ENCODE measurements around the gene DECR2. TPM values are rescaled to one million over a fixed set of nuclear protein-coding genes. Genes with fewer than 3 reads are reported as not detected.
"Not testable (repeated sequence)": the region's sequence is repeated elsewhere in the genome, so short reads cannot be mapped to it uniquely, and the experiment has no call there.

The DECR2 gene
- total RNA-seq, 1 experiment from 2014 or later, result 5.9 TPM

GRCh38 chr16:366476-366875, 35.2 kb upstream of the DECR2 start:
- no peak for DNase-seq (ENCODE audit: low spot score)

GRCh38 chr16:367333-367903, 34.3 kb upstream of the DECR2 start:
- DNase-seq (ENCODE audit: low spot score), result no peak

GRCh38 chr16:368388-369158, 33.1 kb upstream of the DECR2 start:
- DNase-seq (ENCODE audit: low spot score), result no peak

- no peak for DNase-seq (ENCODE audit: low spot score)
Measured at GRCh38 chr16:369275-369865, 32.3 kb upstream of the DECR2 start.

GRCh38 chr16:369866-370436, 31.7 kb upstream of the DECR2 start:
- DNase-seq (ENCODE audit: low spot score), result no peak

- DNase-seq (ENCODE audit: low spot score), result peak; percentile 87
Measured at GRCh38 chr16:370443-370842, 31.2 kb upstream of the DECR2 start, which contains the start of gene MRPL28. Gene MRPL28, minus strand, starts transcription at chr16:370538. Its CDS starts 320 bp downstream, at chr16:370218.

- no peak for DNase-seq (ENCODE audit: low spot score)
Measured at GRCh38 chr16:370979-371514, 30.6 kb upstream of the DECR2 start.

GRCh38 chr16:371515-372301, 30.0 kb upstream of the DECR2 start:
- DNase-seq (ENCODE audit: low spot score), result no peak

- no peak for DNase-seq (ENCODE audit: low spot score)
Measured at GRCh38 chr16:372302-372983, 29.2 kb upstream of the DECR2 start.

- no peak for DNase-seq (ENCODE audit: low spot score)
Measured at GRCh38 chr16:373020-373598, 28.6 kb upstream of the DECR2 start.

GRCh38 chr16:373848-374615, 27.7 kb upstream of the DECR2 start:
- DNase-seq (ENCODE audit: low spot score), result no peak

- DNase-seq (ENCODE audit: low spot score), result no peak
Measured at GRCh38 chr16:374616-374926, 27.1 kb upstream of the DECR2 start.

GRCh38 chr16:375212-375611, 26.5 kb upstream of the DECR2 start:
- DNase-seq (ENCODE audit: low spot score), result no peak

GRCh38 chr16:375927-376816, 25.5 kb upstream of the DECR2 start:
- DNase-seq (ENCODE audit: low spot score), result no peak

- no peak for DNase-seq (ENCODE audit: low spot score)
Measured at GRCh38 chr16:376817-377418, 24.8 kb upstream of the DECR2 start.

- no peak for DNase-seq (ENCODE audit: low spot score)
Measured at GRCh38 chr16:377419-377951, 24.2 kb upstream of the DECR2 start.

GRCh38 chr16:378113-378820, 23.4 kb upstream of the DECR2 start:
- DNase-seq (ENCODE audit: low spot score), result not testable (repeated sequence)

GRCh38 chr16:378821-379182, 22.9 kb upstream of the DECR2 start:
- DNase-seq (ENCODE audit: low spot score), result no peak
